Panc1 (cell line): ENCODE measurements around the gene SPATA18. TPM values are rescaled to one million over a fixed set of nuclear protein-coding genes. Genes with fewer than 3 reads are reported as not detected.

ENCODE experiments used
- ATAC-seq: fragments of 200-7000 bp; cut with Tn5 transposase; 2 replicates; pipeline ENCODE4 v1.9.1; 2020; ENCODE audit warnings: mild to moderate bottlenecking, moderate library complexity
- BruUV-seq: library from RNA; stranded (reverse); fragments of 400-500 nt; replicated peaks from 2 replicates; lab custom pipeline; 2021; lab: Mats Ljungman, UMichigan
- CTCF ChIA-PET: fragments of 300-600 bp; sonication (Branson Sonifier 250); formaldehyde crosslinking; loops from one replicate; lab custom pipeline; 2022; ENCODE audit warnings: antibody characterized with exemption; lab: Charles Lee
- POLR2A ChIA-PET: fragments of 300-600 bp; sonication (Branson Sonifier 250); formaldehyde crosslinking; loops from one replicate; lab custom pipeline; 2022; ENCODE audit warnings: antibody characterized with exemption; lab: Charles Lee
- DNase-seq: peaks from one replicate; pipeline ENCODE4 v3.0.0-alpha.2; 2010; ENCODE audit warnings: low read depth, low spot score
- H3K27ac ChIP-seq: 2 replicates; pipeline ENCODE4 v1.5.1; 2011; ENCODE audit warnings: mild to moderate bottlenecking, low read length, inconsistent platforms
- H3K27me3 ChIP-seq: fragments of 200-500 bp; sonication (Bioruptor generic); 2 replicates; pipeline ENCODE4 v1.6.0; 2014; ENCODE audit warnings: low read length, inconsistent platforms; ENCODE audit not compliant: control insufficient read depth, insufficient read depth
- H3K36me3 ChIP-seq: fragments of 200-500 bp; sonication (Bioruptor generic); 2 replicates; pipeline ENCODE4 v1.5.1; 2014; ENCODE audit warnings: inconsistent platforms, mild to moderate bottlenecking, low read length, moderate library complexity; ENCODE audit not compliant: control insufficient read depth, insufficient read depth
- H3K4me1 ChIP-seq: 2 replicates; pipeline ENCODE4 v1.5.1; 2011; ENCODE audit warnings: inconsistent platforms, mild to moderate bottlenecking, low read length, moderate library complexity; ENCODE audit not compliant: control insufficient read depth, insufficient read depth
- H3K4me3 ChIP-seq, 2 experiments: 2 replicates each; pipeline ENCODE4 v1.5.1; 2011 to 2012; ENCODE audit warnings: low read depth in 2 of 2, low read length in 2 of 2, mild to moderate bottlenecking in 2 of 2, inconsistent platforms in 1 of 2, moderate library complexity in 1 of 2
- H3K9me3 ChIP-seq: fragments of 200-500 bp; sonication (Bioruptor generic); 2 replicates; pipeline ENCODE4 v1.5.1; 2014; ENCODE audit warnings: low read depth, mild to moderate bottlenecking, inconsistent platforms, low read length, moderate library complexity; ENCODE audit not compliant: control insufficient read depth, insufficient read depth
- CTCF ChIP-seq: fragments of 450-650 bp; IDR thresholded peaks from 2 replicates; pipeline ENCODE4 v1.5.1; 2017; ENCODE audit warnings: mild to moderate bottlenecking
- POLR2AphosphoS5 ChIP-seq: IDR thresholded peaks from 2 replicates; pipeline ENCODE4 v1.6.1; 2012; ENCODE audit warnings: mild to moderate bottlenecking, low read depth, low read length, moderate library complexity
- SIN3A ChIP-seq: IDR thresholded peaks from 2 replicates; pipeline ENCODE4 v1.6.1; 2012; ENCODE audit warnings: low read depth, mild to moderate bottlenecking, low read length, moderate library complexity, borderline replicate concordance; ENCODE audit not compliant: insufficient read depth
- TCF7L2 ChIP-seq: IDR thresholded peaks from 2 replicates; pipeline ENCODE4 v1.6.1; 2011; ENCODE audit warnings: mild to moderate bottlenecking, low read depth, low read length, inconsistent platforms
- in situ Hi-C: cut with HindIII; loops from 2 replicates; pipeline ENCODE4 v1.10.0; 2016; ENCODE audit warnings: low sequenced_read_pairs, low pct_unique_long_range_greater_than_20kb
- intact Hi-C: fragments of 100-400 bp; cut with micrococcal nuclease; formaldehyde crosslinking; loops from one replicate; pipeline ENCODE4 v1.10.0; 2022; ENCODE audit not compliant: unreplicated experiment
- total RNA-seq: library from RNA; stranded (reverse); gene quantifications from one replicate; pipeline ENCODE4 v1.2.1, GENCODE V29; 2021; ENCODE audit not compliant: unreplicated experiment
- TF ChIP-seq, protein P1 (sequence below), 2 experiments: IDR thresholded peaks; 2 replicates each; pipeline ENCODE4 v1.6.1; 2011 to 2012; ENCODE audit warnings: low read depth in 2 of 2, control low read depth in 1 of 2, low read length in 1 of 2, mild to moderate bottlenecking in 1 of 2, moderate library complexity in 1 of 2; ENCODE audit not compliant: insufficient read depth in 1 of 2

The SPATA18 gene
- total RNA-seq, 1 experiment from 2014 or later, result 0.39 TPM

DNA sequence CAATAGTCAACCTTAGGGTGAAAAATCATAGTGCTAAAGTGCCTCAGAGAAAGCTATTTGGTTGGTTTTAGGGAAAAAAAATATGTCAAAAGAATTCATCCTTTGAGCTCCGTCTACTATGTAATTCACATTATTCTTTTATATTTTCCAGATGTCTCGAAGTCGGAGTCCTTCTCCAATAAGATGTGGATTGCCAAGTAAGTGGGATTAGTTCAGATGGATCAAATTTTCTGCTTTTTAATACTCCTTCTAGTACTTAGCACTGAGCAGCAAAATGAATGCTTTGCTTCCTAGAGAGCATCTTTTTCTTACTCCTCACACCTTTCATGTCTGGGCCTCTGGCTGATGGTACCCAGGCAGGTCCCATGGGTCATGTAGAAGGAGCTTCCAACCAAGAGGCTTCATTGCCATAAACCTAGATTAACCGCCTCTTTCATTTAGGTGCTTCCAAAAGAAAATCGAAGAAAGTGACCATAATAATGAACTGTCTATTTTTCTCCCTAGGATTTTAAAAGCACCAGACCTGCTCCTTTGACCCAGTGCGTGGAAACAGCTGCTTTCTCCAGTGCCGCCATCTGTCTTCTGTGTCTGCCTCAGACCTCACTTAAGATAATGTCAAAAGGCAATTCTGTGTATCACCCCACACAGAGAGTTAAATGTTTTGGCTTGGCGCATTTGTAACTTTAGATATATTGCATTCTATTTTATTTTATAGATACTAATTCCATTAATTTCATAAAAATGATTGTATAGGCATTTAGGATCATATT lies 43.5 kb downstream of the SPATA18 start:
- in situ Hi-C loops (no loop called here), intact Hi-C loops (no loop called here)
- TF ChIP-seq POLR2AphosphoS5 (no peak), CTCF (no peak), SIN3A (no peak), TCF7L2 (no peak)
- TF ChIP-seq, protein P1, sequence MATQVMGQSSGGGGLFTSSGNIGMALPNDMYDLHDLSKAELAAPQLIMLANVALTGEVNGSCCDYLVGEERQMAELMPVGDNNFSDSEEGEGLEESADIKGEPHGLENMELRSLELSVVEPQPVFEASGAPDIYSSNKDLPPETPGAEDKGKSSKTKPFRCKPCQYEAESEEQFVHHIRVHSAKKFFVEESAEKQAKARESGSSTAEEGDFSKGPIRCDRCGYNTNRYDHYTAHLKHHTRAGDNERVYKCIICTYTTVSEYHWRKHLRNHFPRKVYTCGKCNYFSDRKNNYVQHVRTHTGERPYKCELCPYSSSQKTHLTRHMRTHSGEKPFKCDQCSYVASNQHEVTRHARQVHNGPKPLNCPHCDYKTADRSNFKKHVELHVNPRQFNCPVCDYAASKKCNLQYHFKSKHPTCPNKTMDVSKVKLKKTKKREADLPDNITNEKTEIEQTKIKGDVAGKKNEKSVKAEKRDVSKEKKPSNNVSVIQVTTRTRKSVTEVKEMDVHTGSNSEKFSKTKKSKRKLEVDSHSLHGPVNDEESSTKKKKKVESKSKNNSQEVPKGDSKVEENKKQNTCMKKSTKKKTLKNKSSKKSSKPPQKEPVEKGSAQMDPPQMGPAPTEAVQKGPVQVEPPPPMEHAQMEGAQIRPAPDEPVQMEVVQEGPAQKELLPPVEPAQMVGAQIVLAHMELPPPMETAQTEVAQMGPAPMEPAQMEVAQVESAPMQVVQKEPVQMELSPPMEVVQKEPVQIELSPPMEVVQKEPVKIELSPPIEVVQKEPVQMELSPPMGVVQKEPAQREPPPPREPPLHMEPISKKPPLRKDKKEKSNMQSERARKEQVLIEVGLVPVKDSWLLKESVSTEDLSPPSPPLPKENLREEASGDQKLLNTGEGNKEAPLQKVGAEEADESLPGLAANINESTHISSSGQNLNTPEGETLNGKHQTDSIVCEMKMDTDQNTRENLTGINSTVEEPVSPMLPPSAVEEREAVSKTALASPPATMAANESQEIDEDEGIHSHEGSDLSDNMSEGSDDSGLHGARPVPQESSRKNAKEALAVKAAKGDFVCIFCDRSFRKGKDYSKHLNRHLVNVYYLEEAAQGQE (IDR thresholded peaks at IDR 0.05; ENCODE audit: insufficient read depth in 1 of 2, low read depth in 2 of 2, low read length in 1 of 2), result no peak
- Histone ChIP-seq H3K36me3 (no peaks in the 10 kb centered on the region), H3K9me3 (no peaks in the 10 kb centered on the region), H3K4me3 (no peak overlapping the region), H3K4me1 (no peaks in the 10 kb centered on the region), H3K27ac (no peak overlapping the region), H3K27me3 (peaks cover 2% of the 10 kb centered on the region; the same call in 1 of the 2 replicates)
- no peak for ATAC-seq
- POLR2A ChIA-PET, result interaction anchor here (1.3 kb wide), 1 partner anchor 271 kb away, joined by 3 read pairs; no protein-coding TSS in a partner anchor
- no TSS peak for BruUV-seq
- CTCF ChIA-PET, result no interaction called here
- no peak for DNase-seq

- ChIA-PET POLR2A (no interaction called here), CTCF (no interaction called here)
- no peaks in the 10 kb centered on the region for H3K36me3 ChIP-seq
- no peaks in the 10 kb centered on the region for H3K9me3 ChIP-seq
- no peak overlapping the region for H3K27ac ChIP-seq
- DNase-seq (no peak), ATAC-seq (no peak)
- TF ChIP-seq CTCF (no peak), POLR2AphosphoS5 (no peak), SIN3A (no peak)
- TF ChIP-seq, protein P1 (IDR thresholded peaks at IDR 0.05; ENCODE audit: insufficient read depth in 1 of 2, low read depth in 2 of 2, low read length in 1 of 2), result no peak
- intact Hi-C loops, result no loop called here
- peaks cover 2% of the 10 kb centered on the region; the same call in 1 of the 2 replicates for H3K27me3 ChIP-seq
- in situ Hi-C loops, result no loop called here
- no peaks in the 10 kb centered on the region for H3K4me1 ChIP-seq
- H3K4me3 ChIP-seq, result no peak overlapping the region
- no TSS peak for BruUV-seq
Observed at GRCh38 chr4:52095374-52095773, 44.3 kb downstream of the SPATA18 start.
